Stimulated activated CD4-positive, alpha-beta T cell treated with anti-CD3 and anti-CD28 coated beads, Interleukin-15, amount 100 ng/mL, for 1 hour (primary cell): ENCODE results near the gene ASXL2.

Experiments used
- DNase-seq, 2 donors: peaks; one replicate each; pipeline ENCODE4 v3.0.0-alpha.2; 2020; ENCODE audit warnings: low read depth in 1 of 2, low spot score in 1 of 2

Gene ASXL2

GRCh38 chr2:25808006-25808383 is 70.3 kb downstream of the ASXL2 start:
- DNase-seq: no peak

- DNase-seq: no peak
Observed at GRCh38 chr2:25806941-25807340, 71.3 kb downstream of the ASXL2 start.

DNA sequence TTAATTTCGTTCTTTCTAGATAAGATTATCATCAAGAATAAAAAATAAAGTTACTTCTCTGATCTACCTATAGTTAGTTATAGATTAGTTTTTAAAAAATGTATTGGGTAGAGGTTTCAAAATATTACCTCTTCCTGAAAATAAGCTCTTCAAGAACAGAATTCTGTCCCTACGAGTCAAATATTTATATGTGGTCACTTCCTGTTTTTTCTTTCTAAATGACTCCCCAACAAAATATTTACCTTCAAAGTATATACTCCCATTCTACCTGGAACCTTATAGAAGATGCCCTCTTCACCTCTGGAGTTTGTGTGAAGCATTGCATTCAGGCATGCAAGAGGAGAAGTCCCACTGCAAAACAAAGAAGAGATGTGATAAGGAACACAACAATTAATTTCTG is 72.3 kb downstream of the ASXL2 start:
- DNase-seq: no peak

DNA sequence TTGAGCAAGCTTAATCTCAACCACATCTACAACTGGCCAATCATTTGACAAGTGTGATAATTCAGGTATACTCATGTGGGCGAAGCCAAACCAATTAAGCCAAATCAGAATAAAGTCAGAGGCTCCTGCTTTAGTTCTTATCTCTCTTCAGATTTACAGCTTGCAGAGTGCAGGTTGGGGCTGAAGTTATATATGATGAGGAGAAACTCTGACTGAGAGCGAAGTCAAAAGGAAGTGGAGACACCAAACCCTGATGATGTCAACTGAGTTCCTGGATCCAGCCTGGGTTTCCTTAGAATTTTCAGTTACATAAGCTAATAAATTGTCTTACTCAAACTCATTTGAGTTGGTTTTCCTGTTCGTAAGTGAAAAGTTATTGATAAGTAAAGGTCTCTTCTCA is 73.9 kb downstream of the ASXL2 start:
- DNase-seq: no peak

DNA sequence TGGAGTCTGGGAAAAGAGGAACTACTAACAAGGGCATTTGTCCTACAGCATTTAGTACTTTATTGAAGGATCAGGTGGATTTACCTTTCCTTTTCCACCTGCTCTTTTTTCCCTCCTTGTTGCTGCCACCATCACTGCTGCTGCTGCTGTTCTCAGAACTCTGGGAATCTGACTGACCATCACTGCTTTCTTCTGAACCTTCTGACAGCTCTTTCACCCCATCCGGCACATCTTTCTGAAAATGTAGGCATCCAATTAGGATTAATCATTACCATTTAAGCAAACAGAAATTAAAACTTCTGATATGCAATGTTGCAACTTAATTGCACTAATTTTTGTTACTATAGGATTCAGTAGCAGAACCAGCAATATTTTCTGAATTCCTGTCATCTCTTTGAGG is 79.0 kb downstream of the ASXL2 start:
- no peak for DNase-seq

DNA sequence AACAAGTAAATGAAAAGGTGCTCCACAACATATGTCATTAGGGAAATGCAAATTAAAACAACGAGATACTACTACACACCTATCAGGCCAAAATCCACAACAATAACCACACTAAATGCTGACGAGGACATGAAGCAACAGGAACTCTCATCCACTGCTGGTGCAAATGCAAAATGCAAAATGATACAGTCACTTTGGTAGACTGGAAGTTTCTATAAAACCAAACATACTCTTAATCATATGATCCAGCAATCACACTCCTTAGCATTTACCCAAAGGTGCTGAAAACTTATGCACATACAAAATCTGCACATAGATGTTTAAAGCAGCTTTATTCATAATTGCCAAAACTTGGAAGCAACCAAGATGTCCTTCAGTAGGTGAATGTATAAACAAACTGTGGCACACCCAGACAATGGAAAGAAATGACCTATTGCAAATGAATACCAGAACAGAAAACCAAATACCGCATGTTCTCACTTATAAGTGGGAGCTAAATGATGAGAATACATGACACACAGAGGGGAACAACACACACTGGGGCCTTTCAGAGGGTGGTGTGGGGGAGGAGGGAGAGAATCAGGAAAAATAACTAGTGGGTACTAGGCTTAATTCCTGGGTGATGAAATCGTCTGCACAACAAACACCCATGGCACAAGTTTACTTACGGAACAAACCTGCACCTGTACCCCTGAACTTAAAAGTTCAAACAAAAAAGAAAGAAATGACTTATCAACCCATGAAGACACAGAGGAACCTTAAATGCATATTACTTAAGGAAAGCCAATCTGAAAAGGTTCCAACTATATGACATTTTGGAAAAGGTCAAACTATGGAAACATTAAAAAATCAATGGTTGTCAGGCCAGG is 80.4 kb downstream of the ASXL2 start:
- DNase-seq: no peak

DNA sequence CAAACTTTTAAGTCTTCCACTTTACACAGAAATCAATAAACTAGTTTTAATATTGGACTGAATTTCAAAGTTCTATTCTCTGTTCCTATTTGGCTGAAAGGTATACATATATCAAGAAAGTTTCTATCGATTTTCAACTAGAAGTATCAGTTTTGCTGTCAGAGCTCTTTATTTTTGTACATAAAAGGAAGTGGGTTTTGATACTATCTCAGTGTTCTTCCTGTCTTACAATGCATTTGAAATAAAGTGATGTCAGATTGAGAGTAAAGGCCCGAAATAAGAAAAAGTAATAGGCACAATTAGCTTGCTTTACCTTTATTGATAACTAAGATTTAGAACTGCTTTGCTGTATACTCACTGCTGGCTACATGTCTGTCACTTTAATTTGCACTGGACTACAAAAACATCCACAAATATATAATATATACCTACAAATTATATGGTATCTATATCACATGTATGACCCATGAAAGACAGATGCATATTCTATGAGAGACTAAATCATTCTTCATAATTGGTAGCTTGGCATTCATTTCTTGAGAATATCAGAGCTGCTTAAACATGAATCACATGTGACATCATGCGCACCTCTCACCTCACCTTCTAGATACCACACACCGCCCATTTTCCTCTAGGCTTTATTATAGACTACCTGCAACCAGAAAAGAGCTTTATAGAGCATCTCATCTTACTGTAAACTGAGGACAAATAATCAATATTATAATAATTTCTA is 83.6 kb downstream of the ASXL2 start:
- DNase-seq: no peak

- no peak for DNase-seq
Observed at GRCh38 chr2:25790074-25790790, 88.1 kb downstream of the ASXL2 start.

DNA sequence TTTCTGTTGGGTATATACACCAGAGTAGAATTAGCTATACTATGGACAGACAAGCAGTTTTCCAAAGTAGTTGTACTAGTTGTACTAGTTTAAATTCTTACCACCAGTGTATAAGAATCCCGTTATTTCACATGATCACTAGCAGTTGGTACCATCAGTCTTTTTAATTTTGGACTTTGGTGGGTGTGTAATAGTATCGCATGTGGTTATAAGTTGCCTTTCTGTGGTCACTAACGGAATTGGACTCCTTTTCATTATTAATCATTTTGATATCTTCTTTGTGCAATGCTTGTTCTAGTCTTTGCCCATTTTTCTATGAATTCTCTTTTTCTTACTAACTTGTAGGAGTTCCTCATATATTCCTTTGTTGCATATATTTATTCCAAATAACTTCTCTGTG is 89.8 kb downstream of the ASXL2 start:
- no peak for DNase-seq

DNA sequence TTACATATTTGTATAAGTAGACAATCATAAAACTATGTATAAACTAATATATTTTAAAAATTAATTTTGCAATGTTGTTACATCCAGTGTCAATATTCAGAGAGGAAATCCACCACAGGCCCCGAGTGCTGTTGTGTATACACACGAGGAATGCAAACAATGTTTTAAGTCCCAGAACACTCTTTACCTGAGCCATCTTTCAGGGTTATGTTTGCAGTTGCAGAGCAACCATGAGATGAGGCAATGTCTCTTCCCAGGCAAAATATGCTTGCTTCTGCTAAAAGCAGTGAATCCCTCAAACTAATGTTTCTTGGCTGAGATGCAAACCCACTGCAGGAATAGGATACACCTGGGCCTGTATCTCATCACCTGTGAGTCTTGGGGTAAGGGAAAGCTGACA is 91.3 kb downstream of the ASXL2 start:
- DNase-seq: no peak

DNA sequence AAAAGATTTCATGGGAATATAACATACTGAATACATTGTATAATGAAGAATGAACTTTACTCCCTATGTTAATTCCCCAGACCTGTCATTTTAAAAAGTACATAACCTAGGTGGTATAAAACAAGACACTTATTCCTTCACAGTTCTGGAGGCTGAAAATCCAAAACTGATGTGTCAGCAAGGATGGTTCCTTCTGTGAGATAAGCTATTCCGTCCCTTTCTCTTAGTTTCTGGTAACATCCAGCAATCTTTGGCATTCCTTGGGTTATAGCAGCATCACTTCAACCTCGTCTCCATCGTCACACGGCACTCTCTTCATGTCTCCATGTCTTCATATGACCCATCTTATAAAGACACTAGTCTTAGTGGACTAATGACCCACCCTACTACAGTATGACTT is 93.9 kb downstream of the ASXL2 start:
- DNase-seq: no peak

GRCh38 chr2:25777077-25777476 is 101.2 kb downstream of the ASXL2 start:
- no peak for DNase-seq

- DNase-seq: no peak
Observed at GRCh38 chr2:25772078-25772477, 106.2 kb downstream of the ASXL2 start.

DNA sequence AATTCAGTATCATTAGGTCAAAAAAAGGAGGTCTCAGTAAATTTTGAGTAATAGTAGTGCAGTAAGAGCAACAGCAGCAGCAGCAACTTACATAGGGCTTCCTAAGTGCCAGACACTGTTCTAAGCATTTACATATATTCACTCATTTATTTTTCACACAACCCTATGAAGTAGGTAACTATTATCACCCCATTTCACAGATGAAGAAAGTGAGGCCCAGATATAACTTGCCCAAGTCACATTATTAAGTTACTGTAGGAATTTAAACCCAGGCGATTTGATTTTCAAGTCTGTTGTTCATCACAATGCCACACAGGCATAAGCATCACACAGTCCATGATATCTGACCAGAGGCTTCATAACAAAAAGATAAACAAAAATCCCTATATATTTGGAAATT is 114.7 kb downstream of the ASXL2 start:
- DNase-seq: no peak

- no peak for DNase-seq
Observed at GRCh38 chr2:25760297-25760696, 118.0 kb downstream of the ASXL2 start.

DNA sequence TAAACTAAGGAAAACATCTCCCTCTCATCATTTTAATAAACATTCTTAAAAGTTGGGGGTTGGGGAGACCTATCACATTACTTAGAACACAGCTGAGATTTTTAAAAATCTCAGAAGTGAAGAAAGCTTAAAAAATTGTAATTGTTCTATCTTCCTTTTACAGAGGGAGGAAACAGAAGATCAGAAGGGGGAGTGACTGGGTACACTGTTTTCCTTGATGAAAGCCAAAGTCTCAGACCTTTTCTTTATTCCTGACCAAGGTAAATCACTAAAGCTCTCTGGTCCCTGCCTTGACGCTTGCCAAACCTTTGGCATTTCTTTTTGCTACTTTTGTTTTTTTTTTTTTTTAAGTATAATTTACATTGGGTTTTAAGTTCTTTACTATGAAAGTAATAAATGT is 119.9 kb downstream of the ASXL2 start:
- DNase-seq: no peak

- DNase-seq: no peak
Observed at GRCh38 chr2:25757906-25758305, 120.4 kb downstream of the ASXL2 start.

- DNase-seq: no peak
Observed at GRCh38 chr2:25756536-25756935, 121.8 kb downstream of the ASXL2 start.

GRCh38 chr2:25749676-25750075 is 128.6 kb downstream of the ASXL2 start:
- no peak for DNase-seq

- DNase-seq: no peak
Observed at GRCh38 chr2:25744055-25744454, 134.2 kb downstream of the ASXL2 start.

GRCh38 chr2:25743132-25743830 is 135.0 kb downstream of the ASXL2 start:
- DNase-seq: no peak
